Measurements from ENCODE around the gene SEC24C.
"Not testable (repeated sequence)": the region's sequence is repeated elsewhere in the genome, so short reads cannot be mapped to it uniquely, and the experiment has no call there.

DNA sequence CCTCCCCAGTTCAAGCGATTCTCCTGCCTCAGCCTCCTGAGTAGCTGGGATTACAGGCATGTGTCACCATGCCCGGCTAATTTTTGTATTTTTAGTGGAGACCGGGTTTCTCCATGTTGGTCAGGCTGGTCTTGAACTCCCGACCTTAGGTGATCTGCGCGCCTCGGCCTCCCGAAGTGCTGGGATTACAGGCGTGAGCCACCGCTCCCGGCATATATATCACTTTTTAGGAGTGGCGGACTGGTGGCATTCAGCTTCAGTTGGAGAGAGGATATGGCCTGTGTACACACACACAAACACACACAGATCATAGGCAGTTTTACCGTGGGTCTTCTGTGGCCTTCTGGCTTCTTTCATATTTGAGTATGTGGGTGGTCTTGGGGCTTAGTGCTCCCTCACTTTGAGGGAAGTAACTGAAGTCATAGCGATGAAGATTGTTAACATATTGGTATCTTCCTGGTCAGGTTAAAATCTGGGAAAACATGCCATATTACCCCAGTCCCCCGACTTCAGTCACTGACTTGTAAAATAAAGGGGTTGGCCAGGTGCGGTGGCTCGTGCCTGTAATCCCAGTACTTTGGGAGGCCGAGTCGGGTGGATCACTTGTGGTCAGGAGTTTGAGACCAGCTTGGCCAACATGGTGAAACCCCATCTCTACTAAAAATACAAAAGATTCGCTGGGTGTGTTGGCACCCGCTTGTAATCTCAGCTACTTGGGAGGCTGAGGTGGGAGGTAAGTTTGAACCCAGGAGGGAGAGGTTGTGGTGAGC is 43.0 kb downstream of the SEC24C start:
- TF ChIP-seq, protein P1, sequence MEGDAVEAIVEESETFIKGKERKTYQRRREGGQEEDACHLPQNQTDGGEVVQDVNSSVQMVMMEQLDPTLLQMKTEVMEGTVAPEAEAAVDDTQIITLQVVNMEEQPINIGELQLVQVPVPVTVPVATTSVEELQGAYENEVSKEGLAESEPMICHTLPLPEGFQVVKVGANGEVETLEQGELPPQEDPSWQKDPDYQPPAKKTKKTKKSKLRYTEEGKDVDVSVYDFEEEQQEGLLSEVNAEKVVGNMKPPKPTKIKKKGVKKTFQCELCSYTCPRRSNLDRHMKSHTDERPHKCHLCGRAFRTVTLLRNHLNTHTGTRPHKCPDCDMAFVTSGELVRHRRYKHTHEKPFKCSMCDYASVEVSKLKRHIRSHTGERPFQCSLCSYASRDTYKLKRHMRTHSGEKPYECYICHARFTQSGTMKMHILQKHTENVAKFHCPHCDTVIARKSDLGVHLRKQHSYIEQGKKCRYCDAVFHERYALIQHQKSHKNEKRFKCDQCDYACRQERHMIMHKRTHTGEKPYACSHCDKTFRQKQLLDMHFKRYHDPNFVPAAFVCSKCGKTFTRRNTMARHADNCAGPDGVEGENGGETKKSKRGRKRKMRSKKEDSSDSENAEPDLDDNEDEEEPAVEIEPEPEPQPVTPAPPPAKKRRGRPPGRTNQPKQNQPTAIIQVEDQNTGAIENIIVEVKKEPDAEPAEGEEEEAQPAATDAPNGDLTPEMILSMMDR (IDR thresholded peaks at IDR 0.05; ENCODE audit: poor library complexity) = not testable (repeated sequence)
- not testable (repeated sequence) for TF ChIP-seq EZH2phosphoT487 (IDR thresholded peaks at IDR 0.05; ENCODE audit: low read depth, severe bottlenecking, unreplicated experiment)
